Thyroid gland (tissue), 4 donors: ENCODE data around the gene CLMN. TPM values are rescaled to one million over a fixed set of nuclear protein-coding genes. Genes with fewer than 3 reads are reported as not detected.

ENCODE experiments used
- DNase-seq, 2 donors: peaks; one replicate each; pipeline ENCODE4 v3.0.0-alpha.2; 2019
- H3K27ac ChIP-seq, 3 donors: fragments of 200-600 bp; sonication (generic); 1 replicate in 2 of 3; 2 replicates in 1 of 3; pipeline ENCODE4 v1.5.1; 2016 to 2019; ENCODE audit warnings: mild to moderate bottlenecking in 1 of 3, moderate library complexity in 1 of 3
- H3K27me3 ChIP-seq: fragments of 200-600 bp; sonication (generic); one replicate; pipeline ENCODE4 v1.5.1; 2019
- H3K36me3 ChIP-seq, 2 donors: fragments of 200-600 bp; sonication (generic); one replicate each; pipeline ENCODE4 v1.5.1; 2016 to 2019
- H3K4me1 ChIP-seq, 2 donors: fragments of 200-600 bp; sonication (generic); one replicate each; pipeline ENCODE4 v1.5.1; 2017 to 2019
- H3K4me3 ChIP-seq, 3 donors: fragments of 200-600 bp; sonication (generic); replicated peaks in 1 of 3; 1 replicate in 2 of 3; 2 replicates in 1 of 3; pipeline ENCODE4 v1.5.1; 2016; ENCODE audit warnings: mild to moderate bottlenecking in 1 of 3
- H3K9me3 ChIP-seq: fragments of 200-600 bp; sonication (generic); one replicate; pipeline ENCODE4 v1.5.1; 2017
- CTCF ChIP-seq, 6 experiments: fragments of 200-600 bp in 3 of 6; fragments of 450-650 bp in 3 of 6; sonication (generic) in 3 of 6; IDR thresholded peaks; one replicate each; pipeline ENCODE4 v1.5.1; 2016 to 2019; ENCODE audit warnings: antibody characterized with exemption in 6 of 6, mild to moderate bottlenecking in 2 of 6, inconsistent platforms in 1 of 6, moderate library complexity in 1 of 6
- POLR2A ChIP-seq, 2 donors: fragments of 450-650 bp; IDR thresholded peaks; one replicate each; pipeline ENCODE4 v1.6.1; 2017; ENCODE audit warnings: antibody characterized with exemption in 2 of 2, mild to moderate bottlenecking in 2 of 2, moderate library complexity in 1 of 2
- WGBS, 2 donors: methylation state at CpG; one replicate each; pipeline ENCODE4 v1.1.5; 2017; 5-methylcytosine and 5-hydroxymethylcytosine counted together
- intact Hi-C: fragments of 100-400 bp; cut with DNase I; formaldehyde crosslinking; loops from one replicate; pipeline ENCODE4 v1.15.1; 2023
- total RNA-seq, 4 donors: library from RNA; depleted of rRNA; stranded (reverse); fragments of >200 nt; gene quantifications; one replicate each; pipeline ENCODE4 v1.2.3, GENCODE V29; 2016

Gene CLMN, protein sequence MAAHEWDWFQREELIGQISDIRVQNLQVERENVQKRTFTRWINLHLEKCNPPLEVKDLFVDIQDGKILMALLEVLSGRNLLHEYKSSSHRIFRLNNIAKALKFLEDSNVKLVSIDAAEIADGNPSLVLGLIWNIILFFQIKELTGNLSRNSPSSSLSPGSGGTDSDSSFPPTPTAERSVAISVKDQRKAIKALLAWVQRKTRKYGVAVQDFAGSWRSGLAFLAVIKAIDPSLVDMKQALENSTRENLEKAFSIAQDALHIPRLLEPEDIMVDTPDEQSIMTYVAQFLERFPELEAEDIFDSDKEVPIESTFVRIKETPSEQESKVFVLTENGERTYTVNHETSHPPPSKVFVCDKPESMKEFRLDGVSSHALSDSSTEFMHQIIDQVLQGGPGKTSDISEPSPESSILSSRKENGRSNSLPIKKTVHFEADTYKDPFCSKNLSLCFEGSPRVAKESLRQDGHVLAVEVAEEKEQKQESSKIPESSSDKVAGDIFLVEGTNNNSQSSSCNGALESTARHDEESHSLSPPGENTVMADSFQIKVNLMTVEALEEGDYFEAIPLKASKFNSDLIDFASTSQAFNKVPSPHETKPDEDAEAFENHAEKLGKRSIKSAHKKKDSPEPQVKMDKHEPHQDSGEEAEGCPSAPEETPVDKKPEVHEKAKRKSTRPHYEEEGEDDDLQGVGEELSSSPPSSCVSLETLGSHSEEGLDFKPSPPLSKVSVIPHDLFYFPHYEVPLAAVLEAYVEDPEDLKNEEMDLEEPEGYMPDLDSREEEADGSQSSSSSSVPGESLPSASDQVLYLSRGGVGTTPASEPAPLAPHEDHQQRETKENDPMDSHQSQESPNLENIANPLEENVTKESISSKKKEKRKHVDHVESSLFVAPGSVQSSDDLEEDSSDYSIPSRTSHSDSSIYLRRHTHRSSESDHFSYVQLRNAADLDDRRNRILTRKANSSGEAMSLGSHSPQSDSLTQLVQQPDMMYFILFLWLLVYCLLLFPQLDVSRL
- 10 to 100 TPM; 15.3 to 29.9 (median 17.8) TPM for total RNA-seq

GRCh38 chr14:95319312-95320077 lies at the start of gene CLMN:
TSS of gene CLMN (minus strand) at chr14:95319908. CDS start at chr14:95319792, 116 bp downstream.
- DNase-seq = peak; percentile 64 to 65
- Histone ChIP-seq H3K4me3 (peak within 1 kb of the TSS; percentile 61 to 97 (median 78)), H3K36me3 (no peaks in the 10 kb centered on the region), H3K27me3 (no peaks in the 10 kb centered on the region), H3K4me1 (peaks cover 13 to 21% of the 10 kb centered on the region in 2 donors), H3K9me3 (no peaks in the 10 kb centered on the region), H3K27ac (peak within 1 kb of the TSS; percentile 64 to 86 (median 74))
- intact Hi-C loops = no loop called here
- WGBS, 2 donors = 0 to 8% methylated on average over 2 to 7 of the region's 98 CpGs
- peak in 1 of 2 donors; percentile 20 for TF ChIP-seq POLR2A (IDR thresholded peaks at IDR 0.05)
- no peak for TF ChIP-seq CTCF (IDR thresholded peaks at IDR 0.05)

DNA sequence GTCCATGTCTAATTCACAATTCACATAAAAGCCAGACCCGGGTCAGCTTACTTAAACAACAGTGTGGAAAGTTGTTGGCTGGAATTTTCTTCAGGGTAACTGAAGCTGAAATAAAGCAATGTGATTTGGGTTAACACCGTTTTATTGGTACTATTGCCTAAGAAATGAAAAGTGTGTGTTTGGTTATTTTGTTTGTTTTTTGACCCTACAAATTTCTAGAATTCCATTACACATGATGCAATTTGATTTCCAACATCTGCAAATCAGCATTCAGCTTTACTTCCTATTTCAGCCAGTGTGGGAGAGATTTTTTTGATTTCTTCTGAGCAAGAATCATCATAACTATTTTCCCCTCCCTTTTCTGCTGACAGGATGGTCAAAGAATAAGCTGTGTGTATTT lies 45.7 kb upstream of the CLMN start:
- Histone ChIP-seq H3K27ac (no peak overlapping the region), H3K9me3 (no peaks in the 10 kb centered on the region), H3K27me3 (no peaks in the 10 kb centered on the region), H3K4me3 (no peak overlapping the region), H3K4me1 (peaks cover 11 to 12% of the 10 kb centered on the region in 2 donors), H3K36me3 (no peaks in the 10 kb centered on the region)
- intact Hi-C loops = no loop called here
- TF ChIP-seq POLR2A (IDR thresholded peaks at IDR 0.05) (no peak), CTCF (IDR thresholded peaks at IDR 0.05) (no peak)
- DNase-seq = no peak
- WGBS, 2 donors = 74 to 83% methylated on average over 2 of the region's 2 CpGs

GRCh38 chr14:95364481-95365209 lies 44.9 kb upstream of the CLMN start:
- Histone ChIP-seq H3K4me3 (no peak overlapping the region), H3K4me1 (peaks cover 17% of the 10 kb centered on the region in 2 donors), H3K27ac (no peak overlapping the region), H3K27me3 (no peaks in the 10 kb centered on the region), H3K9me3 (no peaks in the 10 kb centered on the region), H3K36me3 (no peaks in the 10 kb centered on the region)
- DNase-seq = no peak
- intact Hi-C loops = no loop called here
- 89 to 93% methylated on average over 7 of the region's 7 CpGs for whole genome bisulfite sequencing, 2 donors
- TF ChIP-seq POLR2A (IDR thresholded peaks at IDR 0.05) (no peak), CTCF (IDR thresholded peaks at IDR 0.05) (no peak)

GRCh38 chr14:95363468-95363954 lies 43.8 kb upstream of the CLMN start:
- Histone ChIP-seq H3K27me3 (no peaks in the 10 kb centered on the region), H3K4me1 (peaks cover 17 to 24% of the 10 kb centered on the region in 2 donors), H3K36me3 (no peaks in the 10 kb centered on the region), H3K27ac (no peak overlapping the region), H3K4me3 (no peak overlapping the region), H3K9me3 (no peaks in the 10 kb centered on the region)
- 78% methylated on average over 11 of the region's 11 CpGs for WGBS, 2 donors
- no peak for TF ChIP-seq POLR2A (IDR thresholded peaks at IDR 0.05)
- TF ChIP-seq CTCF (IDR thresholded peaks at IDR 0.05) = no peak
- intact Hi-C loops = no loop called here
- no peak for DNase-seq
